SK-N-SH (cell line): ENCODE data around the gene TAOK3. TPM values are rescaled to one million over a fixed set of nuclear protein-coding genes. Genes with fewer than 3 reads are reported as not detected.

Experiments
- CTCF ChIA-PET: fragments of 300-600, 350-600 bp; formaldehyde crosslinking; extraction: SDS; loops from one replicate; lab custom pipeline; 2021; lab: Yijun Ruan, JAX
- POLR2A ChIA-PET: fragments of 350-600 bp; sonication (Branson Sonifier 250); formaldehyde crosslinking; extraction: SDS; loops from one replicate; lab custom pipeline; 2020; ENCODE audit warnings: antibody characterized with exemption, inconsistent platforms; lab: Yijun Ruan, JAX
- DNase-seq: peaks from one replicate; pipeline ENCODE4 v3.0.0; 2012
- H2AFZ ChIP-seq: fragments of 200-600 bp; sonication (generic); 2 replicates; pipeline ENCODE4 v1.8.1; 2016; ENCODE audit warnings: antibody characterized with exemption, mild to moderate bottlenecking, low read depth
- H3F3A ChIP-seq: fragments of 200-600 bp; sonication (generic); replicated peaks from 2 replicates; pipeline ENCODE3; 2016; ENCODE audit warnings: antibody characterized with exemption, mild to moderate bottlenecking; ENCODE audit not compliant: insufficient read depth
- H3K27ac ChIP-seq, 2 experiments: fragments of 200-500 bp in 1 of 2; fragments of 200-600 bp in 1 of 2; sonication (Bioruptor generic) in 1 of 2; sonication (generic), shearing (Covaris generic) in 1 of 2; 2 replicates each; pipeline versions ENCODE4 v1.5.1 to v1.6.1; 2014 to 2016; ENCODE audit warnings: low read depth in 2 of 2, inconsistent platforms in 1 of 2, low read length in 1 of 2, mild to moderate bottlenecking in 1 of 2, mixed read lengths in 1 of 2
- H3K27me3 ChIP-seq: fragments of 200-600 bp; sonication (generic), shearing (Covaris generic); 2 replicates; pipeline ENCODE4 v1.6.1; 2016; ENCODE audit warnings: mixed run types; ENCODE audit not compliant: insufficient read depth
- H3K36me3 ChIP-seq, 2 experiments: fragments of 200-500 bp in 1 of 2; fragments of 200-600 bp in 1 of 2; sonication (Bioruptor generic) in 1 of 2; sonication (generic) in 1 of 2; replicated peaks in 1 of 2; 2 replicates each; pipeline versions ENCODE3 to v1.5.1; 2014 to 2016; ENCODE audit warnings: low read length in 1 of 2, mild to moderate bottlenecking in 1 of 2; ENCODE audit not compliant: insufficient read depth in 2 of 2, control insufficient read depth in 1 of 2
- H3K4me1 ChIP-seq, 2 experiments: fragments of 200-500 bp in 1 of 2; fragments of 200-600 bp in 1 of 2; sonication (Bioruptor generic) in 1 of 2; sonication (generic), shearing (Covaris generic) in 1 of 2; 2 replicates each; pipeline versions ENCODE4 v1.5.1 to v1.6.1; 2014 to 2016; ENCODE audit warnings: low read depth in 1 of 2, low read length in 1 of 2, mixed run types in 1 of 2; ENCODE audit not compliant: insufficient read depth in 2 of 2, control insufficient read depth in 1 of 2
- H3K4me2 ChIP-seq: fragments of 200-600 bp; sonication (generic), shearing (Covaris generic); 2 replicates; pipeline ENCODE4 v1.6.1; 2017; ENCODE audit warnings: mixed run types
- H3K4me3 ChIP-seq, 2 experiments: fragments of 200-500 bp in 1 of 2; fragments of 200-600 bp in 1 of 2; sonication (Bioruptor generic) in 1 of 2; sonication (generic), shearing (Covaris generic) in 1 of 2; 2 replicates each; pipeline versions ENCODE4 v1.5.1 to v1.8.1; 2014 to 2016; ENCODE audit warnings: low read depth in 2 of 2, inconsistent platforms in 1 of 2, low read length in 1 of 2, mild to moderate bottlenecking in 1 of 2, mixed read lengths in 1 of 2, moderate library complexity in 1 of 2
- H3K79me2 ChIP-seq: fragments of 200-600 bp; sonication (generic); 2 replicates; pipeline ENCODE4 v1.8.1; 2017; ENCODE audit warnings: mild to moderate bottlenecking; ENCODE audit not compliant: insufficient read depth
- H3K9ac ChIP-seq: fragments of 200-600 bp; sonication (generic); 2 replicates; pipeline ENCODE4 v1.6.1; 2017; ENCODE audit warnings: mixed run types
- H3K9me2 ChIP-seq: fragments of 200-600 bp; sonication (generic); 2 replicates; pipeline ENCODE4 v1.6.1; 2017; ENCODE audit warnings: mixed run types
- H3K9me3 ChIP-seq: fragments of 200-600 bp; sonication (generic); 2 replicates; pipeline ENCODE4 v1.6.1; 2017; ENCODE audit warnings: mixed run types, mild to moderate bottlenecking, moderate library complexity
- H4K20me1 ChIP-seq: fragments of 200-600 bp; sonication (generic); 2 replicates; pipeline ENCODE4 v1.6.1; 2017; ENCODE audit warnings: mild to moderate bottlenecking, mixed run types; ENCODE audit not compliant: insufficient read depth
- CHD2 ChIP-seq: fragments of 150-350 bp; IDR thresholded peaks from 2 replicates; pipeline ENCODE4 v1.6.1; 2018; ENCODE audit warnings: low read length; ENCODE audit not compliant: partially characterized antibody
- ELF1 ChIP-seq: IDR thresholded peaks from 2 replicates; pipeline ENCODE4 v1.4.0; 2012
- EP300 ChIP-seq, 2 experiments: IDR thresholded peaks; 2 replicates each; pipeline versions ENCODE4 v1.4.0 to v1.6.1; 2012; ENCODE audit warnings: borderline replicate concordance in 1 of 2, low read depth in 1 of 2, low read length in 1 of 2
- FOSL2 ChIP-seq: IDR thresholded peaks from 2 replicates; pipeline ENCODE4 v1.4.0; 2012; ENCODE audit warnings: low read depth, mild to moderate bottlenecking, moderate library complexity, borderline replicate concordance
- FOXJ3 ChIP-seq: sonication (generic); formaldehyde crosslinking; IDR thresholded peaks from 2 replicates; pipeline ENCODE4 v1.5.1; 2020; ENCODE audit warnings: mild to moderate bottlenecking, missing genetic modification reagents
- GATA2 ChIP-seq: sonication (generic); formaldehyde crosslinking; IDR thresholded peaks from 2 replicates; pipeline ENCODE4 v1.5.0; 2020; ENCODE audit warnings: mild to moderate bottlenecking, missing genetic modification reagents
- JUND ChIP-seq: IDR thresholded peaks from 2 replicates; pipeline ENCODE4 v1.4.0; 2012
- MEF2A ChIP-seq: IDR thresholded peaks from 2 replicates; pipeline ENCODE4 v1.4.0; 2012; ENCODE audit warnings: low read depth, borderline replicate concordance
- NRF1 ChIP-seq: IDR thresholded peaks from 2 replicates; pipeline ENCODE4 v1.6.1; 2012; ENCODE audit warnings: low read depth, mild to moderate bottlenecking, low read length
- PBX3 ChIP-seq: IDR thresholded peaks from 2 replicates; pipeline ENCODE4; 2012
- RAD21 ChIP-seq: IDR thresholded peaks from 2 replicates; pipeline ENCODE4 v1.6.1; 2012; ENCODE audit warnings: mild to moderate bottlenecking, low read length
- RCOR1 ChIP-seq: fragments of 150-350 bp; IDR thresholded peaks from 2 replicates; pipeline ENCODE4 v1.6.1; 2017; ENCODE audit warnings: antibody characterized with exemption, low read length
- RXRA ChIP-seq: IDR thresholded peaks from 2 replicates; pipeline ENCODE4 v1.4.0; 2012; ENCODE audit warnings: low read depth, mild to moderate bottlenecking, borderline replicate concordance
- SIN3A ChIP-seq: IDR thresholded peaks from 2 replicates; pipeline ENCODE4 v1.6.1; 2012; ENCODE audit warnings: low read depth, mild to moderate bottlenecking, low read length, moderate library complexity, borderline replicate concordance
- TEAD4 ChIP-seq: IDR thresholded peaks from 2 replicates; pipeline ENCODE4 v1.4.0; 2012; ENCODE audit warnings: mild to moderate bottlenecking, borderline replicate concordance; ENCODE audit not compliant: insufficient read depth
- USF2 ChIP-seq: fragments of 150-350 bp; IDR thresholded peaks from 2 replicates; pipeline ENCODE4 v1.6.1; 2017; ENCODE audit warnings: antibody characterized with exemption, low read length, low read depth, borderline replicate concordance
- YY1 ChIP-seq: IDR thresholded peaks from 2 replicates; pipeline ENCODE4 v1.4.0; 2012; ENCODE audit warnings: low read depth, mild to moderate bottlenecking
- WGBS: methylation state at CpG from one replicate; pipeline ENCODE4 v1.1.6; 2017; ENCODE audit warnings: low lambda C conversion rate; 5-methylcytosine and 5-hydroxymethylcytosine counted together
- polyA plus RNA-seq, 3 experiments: library from polyadenylated mRNA; depleted of rRNA; stranded (reverse); fragments of >200 nt; gene quantifications; 2 replicates each; pipeline ENCODE4 v1.2.3, GENCODE V29; 2012
- TF ChIP-seq, protein P1 (sequence below): IDR thresholded peaks from 2 replicates; pipeline ENCODE4 v1.4.0; 2012; ENCODE audit warnings: low read depth, borderline replicate concordance
- TF ChIP-seq, protein P2 (sequence below): IDR thresholded peaks from 2 replicates; pipeline ENCODE4 v1.4.0; 2012; ENCODE audit warnings: low read depth
- TF ChIP-seq, protein P3 (sequence below): fragments of 150-350 bp; IDR thresholded peaks from 2 replicates; pipeline ENCODE4 v1.6.1; 2016; ENCODE audit warnings: mild to moderate bottlenecking, low read depth, low read length
- TF ChIP-seq, protein P4 (sequence below): fragments of 200-600 bp; sonication (generic); IDR thresholded peaks from 2 replicates; pipeline ENCODE4 v1.6.1; 2017; ENCODE audit warnings: antibody characterized with exemption, mild to moderate bottlenecking, moderate library complexity

Gene TAOK3
- polyA plus RNA-seq, 1 of the 3 experiments (the other 2 are of a cell fraction): 18.1 TPM

DNA sequence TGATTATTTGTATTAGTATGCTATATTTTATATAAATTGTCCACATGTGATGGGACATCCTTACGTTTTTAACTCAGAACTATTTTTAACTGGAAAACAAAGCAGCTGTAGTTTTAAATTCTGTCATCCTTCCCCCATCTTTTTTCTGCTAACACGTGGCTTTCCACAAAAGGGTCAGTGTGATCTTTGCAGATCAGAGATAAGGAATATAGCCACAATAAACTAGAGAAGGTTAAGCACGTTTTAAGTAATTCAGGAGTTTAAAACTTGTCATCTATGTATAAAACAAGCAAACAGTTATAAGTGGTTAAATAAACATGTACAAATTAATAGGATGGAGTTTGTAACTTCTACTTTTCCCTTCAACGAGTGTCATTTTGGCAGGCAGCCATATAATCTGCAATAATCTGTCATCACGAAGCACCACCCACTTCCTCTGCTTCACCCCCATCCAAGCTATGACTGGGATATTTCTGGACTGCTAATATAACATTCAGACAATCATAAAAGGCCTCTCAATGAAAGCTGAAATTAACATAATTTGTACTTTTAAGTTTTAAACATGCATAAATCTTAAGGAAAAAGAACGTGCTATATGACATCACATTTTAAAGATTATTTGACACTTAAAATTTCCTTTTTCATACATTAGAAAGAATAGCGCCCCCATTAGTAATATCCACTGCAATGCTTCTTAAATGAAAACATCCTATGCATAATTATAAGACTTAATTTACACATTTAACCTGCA lies 15.3 kb downstream of the TAOK3 start:
- Histone ChIP-seq H3K27ac (peak overlapping the region; percentile 77 to 96; a peak in 3 of 4 replicates), H3K36me3 (no peaks in the 10 kb centered on the region), H3F3A (peaks cover 57% of the 10 kb centered on the region), H3K4me3 (no peak overlapping the region), H3K9ac (peak overlapping the region; percentile 67; the same call in 1 of the 2 replicates), H2AFZ (0 out of 2 replicates have a peak overlapping the region, but pooled peaks have one; percentile 11), H3K27me3 (no peaks in the 10 kb centered on the region), H3K9me3 (no peaks in the 10 kb centered on the region), H4K20me1 (no peaks in the 10 kb centered on the region), H3K9me2 (no peaks in the 10 kb centered on the region), H3K4me2 (peak overlapping the region; percentile 74; the same call in 1 of the 2 replicates), H3K4me1 (peaks cover 4 to 43% of the 10 kb centered on the region in 2 experiments; a peak in 3 of 4 replicates), H3K79me2 (peaks cover 76% of the 10 kb centered on the region)
- ChIA-PET CTCF (interaction anchor here (0.6 to 3.3 kb wide), 7 partner anchors 10 to 936 kb away, joined by 3 to 36 read pairs (median 3); partner anchors contain the start of gene SUDS3), POLR2A (no interaction called here)
- DNase-seq: peak; percentile 42
- WGBS: 28% methylated on average over 7 of the region's 7 CpGs
- TF ChIP-seq EP300 (IDR thresholded peaks at IDR 0.05; ENCODE audit: borderline replicate concordance in 1 of 2, low read depth in 1 of 2, low read length in 1 of 2): no peak
- TF ChIP-seq, protein P1, sequence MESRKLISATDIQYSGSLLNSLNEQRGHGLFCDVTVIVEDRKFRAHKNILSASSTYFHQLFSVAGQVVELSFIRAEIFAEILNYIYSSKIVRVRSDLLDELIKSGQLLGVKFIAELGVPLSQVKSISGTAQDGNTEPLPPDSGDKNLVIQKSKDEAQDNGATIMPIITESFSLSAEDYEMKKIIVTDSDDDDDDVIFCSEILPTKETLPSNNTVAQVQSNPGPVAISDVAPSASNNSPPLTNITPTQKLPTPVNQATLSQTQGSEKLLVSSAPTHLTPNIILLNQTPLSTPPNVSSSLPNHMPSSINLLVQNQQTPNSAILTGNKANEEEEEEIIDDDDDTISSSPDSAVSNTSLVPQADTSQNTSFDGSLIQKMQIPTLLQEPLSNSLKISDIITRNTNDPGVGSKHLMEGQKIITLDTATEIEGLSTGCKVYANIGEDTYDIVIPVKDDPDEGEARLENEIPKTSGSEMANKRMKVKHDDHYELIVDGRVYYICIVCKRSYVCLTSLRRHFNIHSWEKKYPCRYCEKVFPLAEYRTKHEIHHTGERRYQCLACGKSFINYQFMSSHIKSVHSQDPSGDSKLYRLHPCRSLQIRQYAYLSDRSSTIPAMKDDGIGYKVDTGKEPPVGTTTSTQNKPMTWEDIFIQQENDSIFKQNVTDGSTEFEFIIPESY: no peak
- no peak for TF ChIP-seq YY1
- no peak for TF ChIP-seq NRF1
- peak; percentile 42; the same call in 1 of the 2 replicates for TF ChIP-seq GATA2 (CRISPR knock-in tag)
- TF ChIP-seq RCOR1: no peak
- no peak for TF ChIP-seq FOXJ3 (CRISPR knock-in tag)
- TF ChIP-seq RAD21: no peak
- TF ChIP-seq USF2: no peak
- TF ChIP-seq ELF1: no peak
- peak; percentile 65 for TF ChIP-seq PBX3
- TF ChIP-seq CHD2: no peak
- TF ChIP-seq MEF2A: peak; percentile 7; the same call in 1 of the 2 replicates
- TF ChIP-seq, protein P2, sequence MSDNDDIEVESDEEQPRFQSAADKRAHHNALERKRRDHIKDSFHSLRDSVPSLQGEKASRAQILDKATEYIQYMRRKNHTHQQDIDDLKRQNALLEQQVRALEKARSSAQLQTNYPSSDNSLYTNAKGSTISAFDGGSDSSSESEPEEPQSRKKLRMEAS: peak; percentile 81
- TF ChIP-seq, protein P3, sequence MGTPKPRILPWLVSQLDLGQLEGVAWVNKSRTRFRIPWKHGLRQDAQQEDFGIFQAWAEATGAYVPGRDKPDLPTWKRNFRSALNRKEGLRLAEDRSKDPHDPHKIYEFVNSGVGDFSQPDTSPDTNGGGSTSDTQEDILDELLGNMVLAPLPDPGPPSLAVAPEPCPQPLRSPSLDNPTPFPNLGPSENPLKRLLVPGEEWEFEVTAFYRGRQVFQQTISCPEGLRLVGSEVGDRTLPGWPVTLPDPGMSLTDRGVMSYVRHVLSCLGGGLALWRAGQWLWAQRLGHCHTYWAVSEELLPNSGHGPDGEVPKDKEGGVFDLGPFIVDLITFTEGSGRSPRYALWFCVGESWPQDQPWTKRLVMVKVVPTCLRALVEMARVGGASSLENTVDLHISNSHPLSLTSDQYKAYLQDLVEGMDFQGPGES: no peak
- TF ChIP-seq, protein P4, sequence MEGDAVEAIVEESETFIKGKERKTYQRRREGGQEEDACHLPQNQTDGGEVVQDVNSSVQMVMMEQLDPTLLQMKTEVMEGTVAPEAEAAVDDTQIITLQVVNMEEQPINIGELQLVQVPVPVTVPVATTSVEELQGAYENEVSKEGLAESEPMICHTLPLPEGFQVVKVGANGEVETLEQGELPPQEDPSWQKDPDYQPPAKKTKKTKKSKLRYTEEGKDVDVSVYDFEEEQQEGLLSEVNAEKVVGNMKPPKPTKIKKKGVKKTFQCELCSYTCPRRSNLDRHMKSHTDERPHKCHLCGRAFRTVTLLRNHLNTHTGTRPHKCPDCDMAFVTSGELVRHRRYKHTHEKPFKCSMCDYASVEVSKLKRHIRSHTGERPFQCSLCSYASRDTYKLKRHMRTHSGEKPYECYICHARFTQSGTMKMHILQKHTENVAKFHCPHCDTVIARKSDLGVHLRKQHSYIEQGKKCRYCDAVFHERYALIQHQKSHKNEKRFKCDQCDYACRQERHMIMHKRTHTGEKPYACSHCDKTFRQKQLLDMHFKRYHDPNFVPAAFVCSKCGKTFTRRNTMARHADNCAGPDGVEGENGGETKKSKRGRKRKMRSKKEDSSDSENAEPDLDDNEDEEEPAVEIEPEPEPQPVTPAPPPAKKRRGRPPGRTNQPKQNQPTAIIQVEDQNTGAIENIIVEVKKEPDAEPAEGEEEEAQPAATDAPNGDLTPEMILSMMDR: peak; percentile 54
- no peak for TF ChIP-seq TEAD4
- TF ChIP-seq RXRA: no peak
- no peak for TF ChIP-seq SIN3A
- TF ChIP-seq FOSL2: 0 out of 2 replicates have a peak, but pooled peaks have one; percentile 16
- no peak for TF ChIP-seq JUND
